Smooth muscle cell (in vitro differentiated cells): ENCODE data around the gene ZNF521. TPM values are rescaled to one million over a fixed set of nuclear protein-coding genes. Genes with fewer than 3 reads are reported as not detected.

ENCODE experiments used
- DNase-seq: peaks from one replicate; lab custom pipeline; 2025; ENCODE audit not compliant: unreplicated experiment; lab: John Stamatoyannopoulos, UW
- H2AFZ ChIP-seq: fragments of 200-600 bp; sonication (generic); 2 replicates; pipeline ENCODE4 v1.6.0; 2016; ENCODE audit warnings: antibody characterized with exemption, low read depth, mild to moderate bottlenecking
- H3F3A ChIP-seq: fragments of 200-600 bp; sonication (generic); 2 replicates; pipeline ENCODE4 v1.6.0; 2017; ENCODE audit warnings: antibody characterized with exemption, low read depth
- H3K27ac ChIP-seq: fragments of 200-600 bp; sonication (generic); 2 replicates; pipeline ENCODE4 v1.5.1; 2016; ENCODE audit warnings: low read depth, mild to moderate bottlenecking
- H3K27me3 ChIP-seq: fragments of 200-600 bp; sonication (generic); 2 replicates; pipeline ENCODE4 v1.6.1; 2016; ENCODE audit warnings: low read depth, mild to moderate bottlenecking
- H3K36me3 ChIP-seq: fragments of 200-600 bp; sonication (generic); 2 replicates; pipeline ENCODE4 v1.5.1; 2016; ENCODE audit warnings: low read depth
- H3K4me1 ChIP-seq: fragments of 200-600 bp; sonication (generic); 2 replicates; pipeline ENCODE4 v1.5.1; 2016; ENCODE audit warnings: low read depth
- H3K4me2 ChIP-seq: fragments of 200-600 bp; sonication (generic); 2 replicates; pipeline ENCODE4 v1.6.0; 2016; ENCODE audit warnings: mild to moderate bottlenecking
- H3K4me3 ChIP-seq: fragments of 200-600 bp; sonication (generic); 2 replicates; pipeline ENCODE4 v1.5.1; 2016; ENCODE audit warnings: mild to moderate bottlenecking
- H3K79me2 ChIP-seq: fragments of 200-600 bp; sonication (generic); 2 replicates; pipeline ENCODE4 v1.6.0; 2016; ENCODE audit warnings: low read depth, mild to moderate bottlenecking
- H3K9ac ChIP-seq: fragments of 200-600 bp; sonication (generic); 2 replicates; pipeline ENCODE4 v1.6.0; 2016; ENCODE audit warnings: low read depth
- H3K9me3 ChIP-seq: fragments of 200-600 bp; sonication (generic); replicated peaks from 2 replicates; pipeline ENCODE4 v1.5.1; 2016; ENCODE audit warnings: low read depth
- H4K20me1 ChIP-seq: fragments of 200-600 bp; sonication (generic); 2 replicates; pipeline ENCODE4 v1.6.0; 2016; ENCODE audit warnings: low read depth
- WGBS: methylation state at CpG from one replicate; pipeline ENCODE4 v1.1.7; 2016; ENCODE audit warnings: low lambda C conversion rate; 5-methylcytosine and 5-hydroxymethylcytosine counted together
- polyA plus RNA-seq: library from polyadenylated mRNA; unstranded; fragments of >200 nt; fragmentation: Nextera tagmentation; extraction: Ambion mirVana; gene quantifications from 2 replicates; pipeline ENCODE4 v1.2.1, GENCODE V29; 2016
- total RNA-seq: library from RNA; depleted of rRNA; stranded (reverse); fragments of >200 nt; gene quantifications from 2 replicates; pipeline ENCODE4 v1.2.3, GENCODE V29; 2014
- TF ChIP-seq, protein P1 (sequence below): fragments of 200-600 bp; sonication (generic); IDR thresholded peaks from 2 replicates; pipeline ENCODE4 v1.5.1; 2017; ENCODE audit warnings: borderline replicate concordance, mild to moderate bottlenecking, antibody characterized with exemption; ENCODE audit not compliant: insufficient read depth, poor library complexity, severe bottlenecking

The ZNF521 gene
- total and polyA plus RNA-seq, 2 experiments from 2014 or later = 19.9 to 36.4 TPM

DNA sequence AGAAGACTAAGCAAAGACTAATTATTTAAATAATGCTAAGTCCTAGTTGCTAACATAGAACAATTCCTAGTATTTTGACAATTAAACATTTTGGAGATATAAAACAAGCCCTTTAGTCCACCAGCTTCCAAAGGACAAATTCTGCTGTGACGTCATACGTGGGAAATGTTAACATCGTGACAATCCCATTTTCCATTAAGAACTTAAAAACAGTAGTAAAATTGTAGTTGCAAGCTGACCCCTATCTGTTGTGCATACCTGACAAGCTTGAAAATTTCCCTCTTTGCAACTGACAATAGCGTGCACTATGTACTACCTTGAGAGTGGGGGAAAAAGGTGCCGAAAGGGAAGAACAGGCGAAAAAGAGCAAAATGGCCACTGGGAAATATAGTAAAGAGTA, 279.8 kb downstream of the ZNF521 start:
- peaks cover 5% of the 10 kb centered on the region for H4K20me1 ChIP-seq
- H3F3A ChIP-seq = no peaks in the 10 kb centered on the region
- H3K4me2 ChIP-seq = no peak overlapping the region
- WGBS = 92% methylated on average over 6 of the region's 6 CpGs
- no peaks in the 10 kb centered on the region for H3K27me3 ChIP-seq
- H3K27ac ChIP-seq = no peak overlapping the region
- no peak overlapping the region for H3K4me3 ChIP-seq
- DNase-seq = no peak
- no peaks in the 10 kb centered on the region for H3K36me3 ChIP-seq
- no peak overlapping the region for H2AFZ ChIP-seq
- H3K79me2 ChIP-seq = no peaks in the 10 kb centered on the region
- no peak overlapping the region for H3K9ac ChIP-seq
- TF ChIP-seq, protein P1, sequence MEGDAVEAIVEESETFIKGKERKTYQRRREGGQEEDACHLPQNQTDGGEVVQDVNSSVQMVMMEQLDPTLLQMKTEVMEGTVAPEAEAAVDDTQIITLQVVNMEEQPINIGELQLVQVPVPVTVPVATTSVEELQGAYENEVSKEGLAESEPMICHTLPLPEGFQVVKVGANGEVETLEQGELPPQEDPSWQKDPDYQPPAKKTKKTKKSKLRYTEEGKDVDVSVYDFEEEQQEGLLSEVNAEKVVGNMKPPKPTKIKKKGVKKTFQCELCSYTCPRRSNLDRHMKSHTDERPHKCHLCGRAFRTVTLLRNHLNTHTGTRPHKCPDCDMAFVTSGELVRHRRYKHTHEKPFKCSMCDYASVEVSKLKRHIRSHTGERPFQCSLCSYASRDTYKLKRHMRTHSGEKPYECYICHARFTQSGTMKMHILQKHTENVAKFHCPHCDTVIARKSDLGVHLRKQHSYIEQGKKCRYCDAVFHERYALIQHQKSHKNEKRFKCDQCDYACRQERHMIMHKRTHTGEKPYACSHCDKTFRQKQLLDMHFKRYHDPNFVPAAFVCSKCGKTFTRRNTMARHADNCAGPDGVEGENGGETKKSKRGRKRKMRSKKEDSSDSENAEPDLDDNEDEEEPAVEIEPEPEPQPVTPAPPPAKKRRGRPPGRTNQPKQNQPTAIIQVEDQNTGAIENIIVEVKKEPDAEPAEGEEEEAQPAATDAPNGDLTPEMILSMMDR = no peak
- no peaks in the 10 kb centered on the region for H3K9me3 ChIP-seq
- H3K4me1 ChIP-seq = peaks cover 49% of the 10 kb centered on the region

DNA sequence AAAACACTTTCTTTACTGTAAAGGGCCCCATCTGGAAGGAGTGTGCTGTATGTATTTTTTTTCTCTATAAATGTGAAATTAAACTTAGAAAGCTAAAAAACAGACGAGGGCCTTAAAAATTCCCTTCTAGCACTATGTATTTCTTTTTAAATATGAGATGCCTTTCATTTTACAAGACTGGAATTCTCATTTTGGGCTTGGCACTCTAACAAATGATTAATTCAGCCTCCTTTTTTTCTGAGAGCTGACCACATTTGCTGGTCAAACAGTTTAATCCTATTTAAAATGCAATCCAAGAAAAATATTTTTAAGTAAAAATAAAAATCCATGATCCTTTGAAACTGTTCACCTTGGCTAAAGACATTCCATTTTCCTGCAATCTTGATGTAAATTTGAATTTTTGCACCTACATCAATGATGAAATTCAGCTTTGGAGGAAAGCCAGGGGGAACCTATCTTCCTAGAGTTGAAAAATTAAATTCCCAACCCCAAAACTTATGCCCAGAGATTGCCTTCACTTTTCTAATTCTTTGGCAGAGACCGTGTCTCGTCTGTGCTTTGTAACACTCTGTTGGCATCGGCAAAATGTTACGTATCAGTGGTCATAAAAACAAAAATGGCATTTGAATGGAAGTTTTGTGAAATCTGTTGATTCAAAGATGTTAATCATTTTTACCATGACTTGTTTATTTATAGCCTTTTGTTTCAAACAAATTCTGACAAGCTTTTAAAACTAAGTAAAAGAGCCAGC, 284.5 kb downstream of the ZNF521 start:
- H3F3A ChIP-seq = no peaks in the 10 kb centered on the region
- H3K4me1 ChIP-seq = peaks cover 2% of the 10 kb centered on the region
- 97% methylated on average over 5 of the region's 5 CpGs for WGBS
- H3K9ac ChIP-seq = no peak overlapping the region
- no peaks in the 10 kb centered on the region for H4K20me1 ChIP-seq
- H3K27me3 ChIP-seq = no peaks in the 10 kb centered on the region
- no peak overlapping the region for H2AFZ ChIP-seq
- H3K4me2 ChIP-seq = no peak overlapping the region
- DNase-seq = no peak
- H3K27ac ChIP-seq = no peak overlapping the region
- H3K36me3 ChIP-seq = no peaks in the 10 kb centered on the region
- no peaks in the 10 kb centered on the region for H3K9me3 ChIP-seq
- TF ChIP-seq, protein P1 = no peak
- no peak overlapping the region for H3K4me3 ChIP-seq
- no peaks in the 10 kb centered on the region for H3K79me2 ChIP-seq

DNA sequence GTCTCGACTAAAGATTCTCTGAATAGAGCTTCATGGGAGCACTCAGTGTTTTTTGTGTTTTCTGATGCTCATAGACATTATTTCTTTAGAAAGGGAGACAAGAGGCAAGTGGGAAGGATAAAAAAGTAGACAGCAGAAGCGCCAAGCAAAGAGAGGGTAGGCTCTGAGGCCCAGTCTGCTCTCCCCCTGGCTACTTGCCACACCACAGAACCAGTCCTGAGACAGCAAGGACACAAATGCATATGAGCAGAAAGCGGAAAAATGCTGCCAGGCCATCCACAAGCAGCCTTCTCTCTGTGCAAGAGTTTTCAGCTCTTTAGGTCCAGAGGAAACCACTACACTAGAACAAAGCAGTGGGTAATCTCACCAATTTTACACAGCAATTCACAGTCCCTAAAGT, 285.4 kb downstream of the ZNF521 start:
- WGBS = 73% methylated on average over 3 of the region's 3 CpGs
- no peaks in the 10 kb centered on the region for H3K4me1 ChIP-seq
- DNase-seq = no peak
- TF ChIP-seq, protein P1 = no peak
- H3K4me2 ChIP-seq = no peak overlapping the region
- no peak overlapping the region for H3K9ac ChIP-seq
- no peaks in the 10 kb centered on the region for H3K9me3 ChIP-seq
- no peaks in the 10 kb centered on the region for H4K20me1 ChIP-seq
- no peak overlapping the region for H3K4me3 ChIP-seq
- H2AFZ ChIP-seq = no peak overlapping the region
- no peaks in the 10 kb centered on the region for H3K36me3 ChIP-seq
- H3K27me3 ChIP-seq = no peaks in the 10 kb centered on the region
- no peaks in the 10 kb centered on the region for H3K79me2 ChIP-seq
- no peaks in the 10 kb centered on the region for H3F3A ChIP-seq
- H3K27ac ChIP-seq = no peak overlapping the region

DNA sequence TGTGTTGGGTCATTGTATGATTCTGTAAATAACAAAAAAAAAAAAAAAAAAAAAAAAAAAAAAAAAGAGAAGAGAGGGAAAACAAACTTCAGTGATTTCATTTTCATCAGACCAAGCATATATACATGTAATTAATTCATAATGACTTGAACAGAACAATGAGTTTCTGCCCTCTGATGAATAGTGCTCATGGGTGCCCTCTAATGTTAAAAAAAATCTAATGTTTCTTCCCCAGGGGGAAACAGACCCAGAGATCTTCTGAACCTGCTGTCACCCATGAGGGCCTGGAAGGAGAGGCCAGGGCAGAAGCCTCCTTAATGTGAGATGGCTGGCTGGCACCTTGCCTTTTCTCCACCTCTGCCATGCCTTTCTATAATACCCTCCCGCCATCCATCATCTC, 289.2 kb downstream of the ZNF521 start:
- no peaks in the 10 kb centered on the region for H4K20me1 ChIP-seq
- no peak for DNase-seq
- TF ChIP-seq, protein P1 = no peak
- H3K36me3 ChIP-seq = no peaks in the 10 kb centered on the region
- H3K4me3 ChIP-seq = no peak overlapping the region
- H2AFZ ChIP-seq = no peak overlapping the region
- no peaks in the 10 kb centered on the region for H3K27me3 ChIP-seq
- H3K27ac ChIP-seq = no peak overlapping the region
- H3K9me3 ChIP-seq = no peaks in the 10 kb centered on the region
- WGBS = 93% methylated on average over 1 of the region's 1 CpG
- H3K4me1 ChIP-seq = no peaks in the 10 kb centered on the region
- H3F3A ChIP-seq = no peaks in the 10 kb centered on the region
- no peak overlapping the region for H3K9ac ChIP-seq
- H3K4me2 ChIP-seq = no peak overlapping the region
- H3K79me2 ChIP-seq = no peaks in the 10 kb centered on the region
